ENCODE results near the gene MIA3. TPM values are rescaled to one million over a fixed set of nuclear protein-coding genes. Genes with fewer than 3 reads are reported as not detected.

The MIA3 gene
- total RNA-seq, 1 donor from 2014 or later, result 46.3 TPM

DNA sequence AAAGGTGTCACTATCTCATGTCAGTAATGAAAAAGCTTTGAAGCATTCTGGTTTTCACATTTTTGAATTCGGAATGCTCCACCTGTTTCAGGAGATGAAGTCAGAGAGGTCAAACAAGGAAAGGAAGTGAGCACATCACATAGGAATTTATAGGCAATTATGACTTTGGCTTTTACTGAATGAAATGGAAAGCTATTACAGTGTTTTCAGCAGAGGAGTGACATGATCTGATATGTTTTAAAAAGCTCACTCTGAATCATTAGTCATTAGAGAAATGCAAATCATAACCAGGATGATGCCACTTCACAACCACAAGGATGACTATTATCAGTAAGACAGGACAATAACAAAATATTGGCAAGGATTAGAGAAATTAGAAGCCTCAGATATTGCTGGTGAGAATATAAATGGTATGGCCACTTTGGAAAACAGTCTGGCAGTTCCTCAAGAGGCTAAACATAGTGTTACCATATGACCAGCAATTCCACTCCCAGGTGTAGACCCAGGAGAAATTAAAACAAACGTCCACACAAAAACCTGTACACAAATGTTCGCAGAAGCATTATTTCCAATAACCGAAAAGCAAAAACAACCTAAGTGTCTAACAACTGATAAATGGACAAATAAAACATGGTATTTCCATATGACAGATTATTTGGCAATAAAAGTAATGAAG, 35.7 kb upstream of the MIA3 start:
- no peaks in the 10 kb centered on the region for H3K4me1 ChIP-seq
- no peak overlapping the region for H3K27ac ChIP-seq
- no peak overlapping the region for H3K4me3 Mint-ChIP-seq
- H3F3A ChIP-seq (ENCODE audit: low read depth), result no peaks in the 10 kb centered on the region
- H3K36me3 ChIP-seq, result peaks cover 10% of the 10 kb centered on the region
- no peaks in the 10 kb centered on the region for H3K9me3 ChIP-seq (ENCODE audit: low read depth)
- H3K9me3 Mint-ChIP-seq, result no peaks in the 10 kb centered on the region
- peaks cover 19% of the 10 kb centered on the region for H3K36me3 Mint-ChIP-seq
- TF ChIP-seq EZH2 (IDR thresholded peaks at IDR 0.05) (no peak), EZH2phosphoT487 (IDR thresholded peaks at IDR 0.05) (no peak)
- H3K4me2 ChIP-seq, result no peak overlapping the region
- H4K20me1 ChIP-seq (ENCODE audit: low read depth), result no peaks in the 10 kb centered on the region
- peaks cover 2% of the 10 kb centered on the region for H3K4me1 Mint-ChIP-seq
- no peak for DNase-seq (ENCODE audit: low spot score)
- peaks cover 25% of the 10 kb centered on the region for H3K79me2 ChIP-seq (ENCODE audit: low read depth)
- no peaks in the 10 kb centered on the region for H3K27me3 Mint-ChIP-seq (ENCODE audit: insufficient read depth, low read depth)
- H3K27me3 ChIP-seq, result no peaks in the 10 kb centered on the region
- H3K9ac ChIP-seq, result no peak overlapping the region
- H2AFZ ChIP-seq (replicated peaks), result no peak overlapping the region
- no peak overlapping the region for H3K4me3 ChIP-seq
- no peak overlapping the region for H3K27ac Mint-ChIP-seq

DNA sequence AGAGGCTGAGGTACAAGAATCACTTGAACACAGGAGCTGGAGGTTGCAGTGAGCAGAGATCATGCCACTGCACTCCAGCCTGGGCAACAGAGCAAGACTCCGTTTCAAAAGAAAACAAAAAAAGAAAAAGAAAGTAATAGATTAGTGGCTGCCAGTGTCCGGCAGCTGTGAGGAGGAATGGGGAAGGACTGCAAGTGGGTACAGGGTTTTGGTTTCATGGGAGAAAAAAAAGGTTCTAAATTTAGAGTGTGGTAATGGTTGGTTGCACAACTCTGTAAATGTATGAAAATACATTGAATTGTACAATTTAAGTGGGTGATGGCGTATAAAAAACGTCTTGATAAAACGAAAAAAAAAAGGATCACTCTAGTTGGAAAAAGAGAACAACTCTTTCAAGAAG, 34.8 kb upstream of the MIA3 start:
- no peaks in the 10 kb centered on the region for H4K20me1 ChIP-seq (ENCODE audit: low read depth)
- no peaks in the 10 kb centered on the region for H3F3A ChIP-seq (ENCODE audit: low read depth)
- Mint-ChIP-seq H3K27me3 (ENCODE audit: insufficient read depth, low read depth) (no peaks in the 10 kb centered on the region), H3K27ac (no peak overlapping the region), H3K9me3 (no peaks in the 10 kb centered on the region), H3K4me3 (no peak overlapping the region), H3K36me3 (peaks cover 18% of the 10 kb centered on the region), H3K4me1 (peaks cover 5% of the 10 kb centered on the region)
- no peak overlapping the region for H2AFZ ChIP-seq (replicated peaks)
- H3K4me1 ChIP-seq, result no peaks in the 10 kb centered on the region
- peaks cover 13% of the 10 kb centered on the region for H3K36me3 ChIP-seq
- no peak overlapping the region for H3K4me3 ChIP-seq
- no peak for DNase-seq (ENCODE audit: low spot score)
- no peak overlapping the region for H3K9ac ChIP-seq
- no peak overlapping the region for H3K27ac ChIP-seq
- H3K79me2 ChIP-seq (ENCODE audit: low read depth), result peaks cover 33% of the 10 kb centered on the region
- TF ChIP-seq EZH2 (IDR thresholded peaks at IDR 0.05), result no peak
- no peak for TF ChIP-seq EZH2phosphoT487 (IDR thresholded peaks at IDR 0.05)
- TF ChIP-seq, protein P1, sequence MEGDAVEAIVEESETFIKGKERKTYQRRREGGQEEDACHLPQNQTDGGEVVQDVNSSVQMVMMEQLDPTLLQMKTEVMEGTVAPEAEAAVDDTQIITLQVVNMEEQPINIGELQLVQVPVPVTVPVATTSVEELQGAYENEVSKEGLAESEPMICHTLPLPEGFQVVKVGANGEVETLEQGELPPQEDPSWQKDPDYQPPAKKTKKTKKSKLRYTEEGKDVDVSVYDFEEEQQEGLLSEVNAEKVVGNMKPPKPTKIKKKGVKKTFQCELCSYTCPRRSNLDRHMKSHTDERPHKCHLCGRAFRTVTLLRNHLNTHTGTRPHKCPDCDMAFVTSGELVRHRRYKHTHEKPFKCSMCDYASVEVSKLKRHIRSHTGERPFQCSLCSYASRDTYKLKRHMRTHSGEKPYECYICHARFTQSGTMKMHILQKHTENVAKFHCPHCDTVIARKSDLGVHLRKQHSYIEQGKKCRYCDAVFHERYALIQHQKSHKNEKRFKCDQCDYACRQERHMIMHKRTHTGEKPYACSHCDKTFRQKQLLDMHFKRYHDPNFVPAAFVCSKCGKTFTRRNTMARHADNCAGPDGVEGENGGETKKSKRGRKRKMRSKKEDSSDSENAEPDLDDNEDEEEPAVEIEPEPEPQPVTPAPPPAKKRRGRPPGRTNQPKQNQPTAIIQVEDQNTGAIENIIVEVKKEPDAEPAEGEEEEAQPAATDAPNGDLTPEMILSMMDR (IDR thresholded peaks at IDR 0.05), result no peak
- H3K9me3 ChIP-seq (ENCODE audit: low read depth), result no peaks in the 10 kb centered on the region
- H3K4me2 ChIP-seq, result no peak overlapping the region
- H3K27me3 ChIP-seq, result no peaks in the 10 kb centered on the region

DNA sequence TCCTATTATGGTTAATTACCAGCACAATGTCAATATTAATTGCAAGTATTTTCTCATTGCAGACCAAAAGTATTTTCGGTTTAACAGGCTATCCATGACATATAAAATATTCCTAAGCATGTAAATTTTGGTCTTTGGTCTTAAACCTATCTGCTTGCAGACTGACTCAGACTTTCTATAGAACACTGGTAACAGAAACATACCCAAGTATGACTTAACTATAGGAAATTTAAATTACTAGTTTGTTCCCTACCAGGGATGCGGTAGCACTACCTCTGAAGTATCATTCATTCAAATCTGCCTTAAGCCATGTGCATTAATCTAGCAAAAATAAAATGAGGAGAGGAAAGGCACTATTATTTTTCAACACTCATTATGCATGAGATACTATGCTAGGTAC, 31.1 kb upstream of the MIA3 start:
- Mint-ChIP-seq H3K27ac (no peak overlapping the region), H3K36me3 (peaks cover 16% of the 10 kb centered on the region), H3K27me3 (ENCODE audit: insufficient read depth, low read depth) (no peaks in the 10 kb centered on the region), H3K4me3 (no peak overlapping the region), H3K9me3 (no peaks in the 10 kb centered on the region), H3K4me1 (peaks cover 28% of the 10 kb centered on the region)
- Histone ChIP-seq H3K4me1 (peaks cover 10% of the 10 kb centered on the region), H3K4me3 (no peak overlapping the region), H2AFZ (replicated peaks) (no peak overlapping the region), H3K27ac (no peak overlapping the region), H3K79me2 (ENCODE audit: low read depth) (peaks cover 49% of the 10 kb centered on the region), H3F3A (ENCODE audit: low read depth) (peaks cover 5% of the 10 kb centered on the region), H3K27me3 (peaks cover 4% of the 10 kb centered on the region), H3K9ac (no peak overlapping the region), H4K20me1 (ENCODE audit: low read depth) (no peaks in the 10 kb centered on the region), H3K4me2 (no peak overlapping the region), H3K9me3 (ENCODE audit: low read depth) (no peaks in the 10 kb centered on the region), H3K36me3 (peaks cover 13% of the 10 kb centered on the region)
- no peak for DNase-seq (ENCODE audit: low spot score)
- TF ChIP-seq, protein P1 (IDR thresholded peaks at IDR 0.05), result no peak
- TF ChIP-seq EZH2phosphoT487 (IDR thresholded peaks at IDR 0.05) (no peak), EZH2 (IDR thresholded peaks at IDR 0.05) (no peak)

- H4K20me1 ChIP-seq (ENCODE audit: low read depth), result no peaks in the 10 kb centered on the region
- H3K4me1 Mint-ChIP-seq, result peaks cover 28% of the 10 kb centered on the region
- TF ChIP-seq EZH2phosphoT487 (IDR thresholded peaks at IDR 0.05), result no peak
- no peak overlapping the region for H3K27ac Mint-ChIP-seq
- peaks cover 10% of the 10 kb centered on the region for H3K4me1 ChIP-seq
- H3K9me3 Mint-ChIP-seq, result no peaks in the 10 kb centered on the region
- no peaks in the 10 kb centered on the region for H3K9me3 ChIP-seq (ENCODE audit: low read depth)
- H2AFZ ChIP-seq (replicated peaks), result no peak overlapping the region
- no peak overlapping the region for H3K4me3 ChIP-seq
- peaks cover 4% of the 10 kb centered on the region for H3K27me3 ChIP-seq
- H3K36me3 Mint-ChIP-seq, result peaks cover 10% of the 10 kb centered on the region
- H3F3A ChIP-seq (ENCODE audit: low read depth), result peaks cover 5% of the 10 kb centered on the region
- peaks cover 13% of the 10 kb centered on the region for H3K36me3 ChIP-seq
- no peak overlapping the region for H3K27ac ChIP-seq
- no peak for DNase-seq (ENCODE audit: low spot score)
- H3K27me3 Mint-ChIP-seq (ENCODE audit: insufficient read depth, low read depth), result no peaks in the 10 kb centered on the region
- H3K4me2 ChIP-seq, result peak overlapping the region; percentile 95
- no peak overlapping the region for H3K9ac ChIP-seq
- peaks cover 49% of the 10 kb centered on the region for H3K79me2 ChIP-seq (ENCODE audit: low read depth)
- H3K4me3 Mint-ChIP-seq, result peak overlapping the region; percentile 56
Observed at GRCh38 chr1:222588135-222588534, 29.8 kb upstream of the MIA3 start.
